GM12892 (cell line): ENCODE results near the gene MAP3K2.

Source experiments
- POLR2A ChIP-seq: IDR thresholded peaks from 2 replicates; pipeline ENCODE4 v1.6.1; 2011; ENCODE audit warnings: low read depth, low read length, control low read depth
- POLR2AphosphoS5 ChIP-seq: IDR thresholded peaks from 2 replicates; pipeline ENCODE4 v1.6.1; 2011; ENCODE audit warnings: low read depth, low read length, control low read depth

GRCh38 chr2:127401757-127402695 lies 14.3 kb upstream of the MAP3K2 start:
- no peak for TF ChIP-seq POLR2A
- TF ChIP-seq POLR2AphosphoS5, result no peak
